Measurements from ENCODE around the gene RAD21L1.

RAD21L1 gene

GRCh38 chr20:1273366-1273765 lies 47.5 kb downstream of the RAD21L1 start:
- no peak for DNase-seq (ENCODE audit: low read depth)

DNA sequence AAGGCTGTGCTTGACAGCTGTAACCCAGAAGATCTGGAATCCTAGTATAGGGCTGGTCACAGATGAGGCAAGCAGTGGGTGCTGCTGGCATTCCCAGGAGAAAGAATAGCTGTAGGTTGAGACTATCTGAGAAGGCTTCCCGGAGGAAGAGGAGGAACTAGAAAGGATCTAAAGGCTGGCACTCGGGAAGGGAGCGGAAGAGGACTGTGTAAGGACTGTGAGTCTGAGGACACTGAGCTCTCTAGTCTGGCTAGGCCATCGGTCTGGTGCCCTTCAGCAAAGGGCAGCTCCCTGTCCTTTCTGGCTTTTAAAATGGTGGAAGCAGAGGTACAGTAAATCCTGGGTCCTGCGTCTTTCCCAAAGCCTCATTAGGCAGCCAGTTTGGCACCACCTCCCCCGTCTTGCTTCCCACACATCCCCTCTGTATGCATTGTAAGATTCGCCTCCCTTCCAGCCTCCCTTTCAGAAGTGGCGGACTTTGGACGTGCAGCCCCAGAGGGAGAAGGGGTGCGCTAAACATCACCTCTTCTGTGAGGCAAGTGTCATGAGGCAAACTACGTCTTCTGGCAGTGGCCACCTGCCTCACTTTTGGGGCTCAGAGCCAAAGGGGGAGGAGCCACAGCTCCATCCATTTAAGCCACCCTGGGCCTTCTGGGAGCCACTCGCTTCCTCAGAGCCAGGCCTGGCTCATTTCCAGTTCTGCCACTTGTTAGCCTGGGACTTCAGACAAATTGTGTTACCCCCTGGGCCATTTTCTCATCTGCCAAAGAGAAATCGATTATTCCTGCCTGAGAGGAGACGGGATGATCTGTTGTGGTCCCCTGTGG lies 48.9 kb downstream of the RAD21L1 start:
- DNase-seq (ENCODE audit: low read depth) = no peak

DNA sequence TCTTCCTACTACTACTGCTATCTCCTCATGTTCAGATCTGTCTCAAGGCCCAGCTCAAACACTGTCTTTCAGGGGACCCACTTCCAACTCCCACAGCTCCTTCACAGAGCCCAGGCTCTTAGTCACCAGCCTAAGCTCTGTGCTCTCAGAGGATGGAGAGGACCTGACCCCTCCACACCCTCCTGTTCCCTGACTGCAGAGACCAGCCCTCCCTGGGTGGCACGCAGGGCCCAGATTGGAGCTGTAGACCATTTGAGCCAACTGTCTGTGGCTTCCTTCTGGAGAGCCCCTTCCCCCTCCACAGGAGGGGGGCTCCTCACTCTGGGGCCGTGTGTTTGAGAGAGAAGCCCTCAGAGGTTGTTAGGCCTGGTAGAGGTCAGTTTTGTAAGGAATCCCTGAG lies 50.1 kb downstream of the RAD21L1 start:
- no peak for DNase-seq (ENCODE audit: low read depth)

DNA sequence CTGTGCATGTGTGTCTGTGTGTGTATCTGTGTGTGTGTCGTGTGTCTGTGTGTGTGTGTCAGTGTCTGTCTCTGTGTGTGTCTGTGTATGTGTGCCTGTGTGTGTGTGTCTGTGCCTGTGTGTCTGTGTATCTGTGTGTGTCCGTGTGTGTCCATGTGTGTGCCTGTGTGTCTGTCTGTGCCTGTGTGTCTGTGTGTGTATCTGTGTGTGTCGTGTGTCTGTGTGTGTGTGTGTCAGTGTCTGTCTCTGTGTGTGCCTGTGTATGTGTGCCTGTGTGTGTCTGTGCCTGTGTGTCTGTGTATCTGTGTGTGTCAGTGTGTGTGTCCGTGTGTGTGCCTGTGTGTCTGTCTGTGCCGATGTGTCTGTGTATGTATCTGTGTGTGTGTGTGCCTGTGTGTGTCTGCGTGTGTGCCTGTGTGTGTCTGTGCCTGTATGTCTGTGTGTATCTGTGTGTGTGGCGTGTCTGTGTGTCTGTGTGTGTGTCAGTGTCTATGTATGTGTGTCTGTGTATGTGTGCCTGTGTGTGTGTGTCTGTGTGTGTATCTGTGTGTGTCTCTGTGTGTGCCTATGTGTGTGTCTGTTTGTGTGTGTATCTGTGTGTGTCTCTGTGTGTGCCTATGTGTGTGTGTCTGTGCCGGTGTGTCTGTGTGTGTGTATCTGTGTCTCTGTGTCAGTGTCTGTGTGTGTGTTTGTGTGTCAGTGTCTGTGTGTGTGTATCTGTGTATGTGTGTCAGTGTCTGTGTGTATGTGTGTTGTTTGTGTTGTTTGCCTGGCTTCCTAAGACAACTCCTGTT lies 51.9 kb downstream of the RAD21L1 start:
- no peak for DNase-seq (ENCODE audit: low read depth)

- DNase-seq (ENCODE audit: low read depth) = no peak
Measured at GRCh38 chr20:1278993-1279392, 53.1 kb downstream of the RAD21L1 start.

GRCh38 chr20:1280195-1281102 lies 54.6 kb downstream of the RAD21L1 start:
- DNase-seq (ENCODE audit: low read depth) = no peak

DNA sequence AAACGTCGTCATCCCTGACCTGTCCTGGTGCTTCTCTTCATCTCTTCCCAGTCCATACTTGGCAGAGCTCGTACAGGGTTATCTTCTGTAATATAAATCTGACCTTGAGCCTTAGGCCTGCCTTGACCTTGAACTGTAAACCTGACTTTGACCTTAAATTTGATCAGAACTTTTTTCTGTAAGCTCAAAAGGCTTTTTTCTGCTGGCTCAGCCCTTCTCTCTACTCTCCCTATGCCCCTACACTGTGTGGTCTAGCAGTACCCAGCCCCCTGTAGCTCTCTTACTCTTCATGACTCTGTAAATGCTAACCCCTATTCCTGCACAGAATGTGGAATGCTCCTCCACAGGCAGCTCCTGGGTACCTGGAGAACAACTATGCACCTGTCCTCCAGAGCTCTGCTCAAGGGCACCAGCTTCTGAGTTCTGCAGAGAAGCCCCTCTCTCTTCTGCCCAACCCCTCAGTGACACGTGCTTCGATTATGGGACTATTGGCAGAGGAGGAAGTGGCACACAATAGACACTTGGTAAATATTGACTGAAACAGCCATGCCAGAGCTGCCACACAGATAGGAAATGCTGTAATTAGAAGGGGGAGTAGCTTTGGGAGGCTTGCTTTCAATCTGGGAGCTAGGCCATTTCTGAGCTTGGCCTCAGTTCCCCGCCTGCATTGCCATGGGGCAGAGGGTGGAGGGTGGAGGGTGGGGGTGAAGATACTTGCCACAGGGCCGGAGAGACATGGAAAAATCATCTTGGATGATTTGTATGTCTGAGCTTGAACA lies 55.6 kb downstream of the RAD21L1 start:
- no peak for DNase-seq (ENCODE audit: low read depth)

DNA sequence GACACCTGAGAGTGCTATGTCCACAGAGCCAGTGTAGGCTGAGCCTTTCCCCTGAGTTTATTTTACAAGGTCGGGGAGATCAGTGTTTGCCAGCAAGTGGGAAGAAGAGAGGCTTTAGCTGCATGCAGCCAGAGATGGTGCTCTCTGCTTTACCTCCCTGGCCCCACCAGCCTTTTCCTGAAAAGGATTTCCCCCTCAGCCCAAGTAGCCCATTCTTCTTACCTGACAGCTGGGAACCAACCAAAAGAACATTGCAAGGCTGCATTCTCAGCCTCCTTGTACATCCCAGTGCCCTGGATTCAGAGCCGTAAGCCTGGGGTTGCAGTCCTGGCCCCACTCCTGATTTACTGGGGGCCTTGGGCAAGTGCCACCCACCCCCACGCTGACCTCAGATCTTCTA lies 57.1 kb downstream of the RAD21L1 start:
- DNase-seq (ENCODE audit: low read depth) = no peak

DNA sequence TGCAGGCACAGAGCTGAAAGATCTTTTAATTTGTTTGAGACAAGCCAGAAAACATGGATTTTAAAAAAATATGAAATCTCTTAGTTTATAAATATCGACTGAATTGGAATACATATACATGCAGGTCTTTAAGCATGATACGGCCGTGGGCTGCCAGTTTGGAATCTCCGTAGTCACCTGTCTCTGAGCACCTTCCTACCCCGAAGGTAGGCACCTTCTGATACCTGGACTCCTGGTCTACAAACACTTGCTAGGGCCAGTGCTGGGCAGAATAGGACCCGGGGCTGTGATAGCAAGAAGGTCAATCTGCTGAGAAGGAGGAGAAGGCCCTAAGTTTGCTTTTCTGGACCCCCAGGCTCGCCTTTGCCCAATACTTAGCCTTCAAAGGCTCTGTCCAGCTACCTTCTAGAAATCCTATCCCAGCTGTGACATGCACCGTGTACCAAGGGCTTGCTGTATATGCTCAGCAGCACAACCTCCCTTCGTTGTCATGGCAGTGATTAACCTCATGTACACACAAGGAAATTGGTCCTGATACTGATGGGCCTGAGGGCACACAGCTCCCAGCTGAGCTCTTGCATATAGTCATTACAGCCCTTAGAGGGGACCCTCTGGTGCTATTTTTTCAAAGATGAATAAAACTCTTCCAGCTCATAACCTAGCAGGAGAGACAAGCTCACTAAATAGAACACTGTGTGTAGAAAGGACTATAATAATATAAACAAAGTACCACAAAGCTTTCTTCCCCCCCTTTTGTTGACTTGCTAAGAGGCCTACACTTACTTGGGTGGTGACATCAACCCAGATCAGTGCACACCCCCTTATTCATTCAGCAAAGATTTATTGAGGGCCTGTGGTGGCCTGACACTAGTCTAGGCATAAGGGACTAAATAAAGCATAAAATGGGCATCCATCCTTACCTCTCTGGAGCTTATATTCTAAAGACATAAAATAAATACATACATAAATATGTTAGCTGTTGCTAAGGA lies 58.0 kb downstream of the RAD21L1 start:
- DNase-seq (ENCODE audit: low read depth) = no peak

DNA sequence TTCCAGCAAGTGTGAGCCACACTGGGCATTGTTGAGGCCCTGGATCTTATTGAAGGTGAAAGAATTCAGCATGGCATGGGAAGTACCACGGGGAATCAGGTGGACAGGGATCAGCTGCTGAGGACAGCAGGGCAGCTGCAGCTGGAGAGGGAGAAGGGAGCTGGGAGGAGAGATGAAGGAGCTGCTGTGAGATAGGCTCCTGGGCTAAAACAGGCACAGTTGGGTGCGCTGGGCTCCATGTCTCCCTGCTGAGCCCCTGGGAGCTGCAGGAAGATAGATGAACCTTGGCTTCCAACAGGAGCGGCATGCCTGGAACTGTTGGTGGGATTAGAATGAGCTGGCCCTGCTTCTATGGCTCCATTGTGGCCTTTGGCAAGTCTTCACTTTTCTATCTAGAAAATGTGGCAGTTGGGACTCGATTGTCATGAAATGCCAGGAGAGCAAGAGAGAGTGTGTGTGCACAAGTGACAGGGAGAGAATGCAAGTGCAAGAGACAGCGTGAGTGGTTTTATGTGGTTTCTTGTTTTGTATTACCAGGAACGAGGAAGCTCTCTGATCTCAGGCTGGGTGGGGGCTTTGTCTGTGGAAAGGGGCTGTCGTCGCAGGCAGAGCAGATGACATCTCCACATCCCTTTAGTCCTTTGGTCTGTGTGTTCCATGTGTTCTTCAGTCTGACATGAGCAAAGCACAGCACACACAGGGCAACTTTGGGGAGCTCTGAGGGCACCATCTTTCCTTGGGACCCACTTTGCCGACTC lies 60.6 kb downstream of the RAD21L1 start:
- DNase-seq (ENCODE audit: low read depth) = no peak

DNA sequence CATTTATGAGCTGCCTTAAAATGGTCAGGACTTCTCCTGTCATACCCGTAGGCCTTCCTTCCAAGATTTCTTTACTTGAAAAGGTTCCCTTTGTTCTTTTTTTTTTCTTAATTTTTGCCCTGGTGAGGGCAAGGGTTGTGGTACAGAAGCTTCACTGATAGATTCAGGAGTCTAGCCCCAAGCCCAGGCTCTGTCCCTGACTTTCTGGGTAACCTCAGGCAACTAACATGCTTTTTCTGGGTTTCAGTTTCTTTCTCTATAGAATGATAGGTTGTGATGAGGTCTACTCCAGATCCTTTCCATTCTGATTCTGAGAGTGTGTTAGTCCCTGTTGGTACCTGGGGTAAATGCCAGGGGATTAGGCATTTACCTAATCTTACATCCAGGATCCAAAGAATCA lies 61.5 kb downstream of the RAD21L1 start:
- no peak for DNase-seq (ENCODE audit: low read depth)

DNA sequence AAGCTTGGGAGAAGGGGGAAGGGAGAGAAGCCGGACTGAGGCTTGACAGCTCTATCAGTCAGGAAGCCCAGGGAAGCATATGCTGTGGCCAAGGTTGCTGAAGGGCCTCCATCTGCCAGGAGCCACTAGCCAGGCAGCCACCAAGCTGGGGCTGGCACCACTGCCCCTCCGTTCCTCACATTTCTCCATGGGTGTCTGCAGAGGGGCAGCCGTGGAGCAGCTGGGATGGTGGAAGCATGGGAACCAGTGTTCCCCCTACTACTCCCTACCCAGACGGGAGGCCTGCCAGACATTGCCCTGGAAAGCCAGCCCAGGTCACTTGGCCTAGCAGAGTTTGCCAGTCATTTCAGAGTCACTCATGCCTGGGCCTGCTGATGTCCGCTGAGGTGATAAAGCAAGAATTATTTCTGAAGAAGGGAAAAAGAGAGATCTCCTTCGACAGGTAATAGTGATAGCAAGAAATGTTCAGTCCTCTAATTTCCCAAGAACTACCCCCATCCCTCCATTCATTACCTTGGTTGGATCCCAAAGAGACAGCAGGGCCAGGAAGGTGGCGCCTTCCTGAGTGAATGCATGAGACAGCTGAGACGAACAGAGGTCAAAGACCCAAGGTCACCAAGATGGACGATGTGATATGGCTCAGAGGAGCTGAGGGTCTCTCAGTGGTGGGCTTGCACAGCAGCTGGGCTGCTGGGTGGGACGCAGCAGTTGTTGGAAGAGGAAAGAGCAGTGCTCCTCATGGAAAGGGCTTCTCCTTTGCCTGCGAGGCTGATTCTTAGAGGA lies 62.1 kb downstream of the RAD21L1 start:
- DNase-seq (ENCODE audit: low read depth) = no peak

DNA sequence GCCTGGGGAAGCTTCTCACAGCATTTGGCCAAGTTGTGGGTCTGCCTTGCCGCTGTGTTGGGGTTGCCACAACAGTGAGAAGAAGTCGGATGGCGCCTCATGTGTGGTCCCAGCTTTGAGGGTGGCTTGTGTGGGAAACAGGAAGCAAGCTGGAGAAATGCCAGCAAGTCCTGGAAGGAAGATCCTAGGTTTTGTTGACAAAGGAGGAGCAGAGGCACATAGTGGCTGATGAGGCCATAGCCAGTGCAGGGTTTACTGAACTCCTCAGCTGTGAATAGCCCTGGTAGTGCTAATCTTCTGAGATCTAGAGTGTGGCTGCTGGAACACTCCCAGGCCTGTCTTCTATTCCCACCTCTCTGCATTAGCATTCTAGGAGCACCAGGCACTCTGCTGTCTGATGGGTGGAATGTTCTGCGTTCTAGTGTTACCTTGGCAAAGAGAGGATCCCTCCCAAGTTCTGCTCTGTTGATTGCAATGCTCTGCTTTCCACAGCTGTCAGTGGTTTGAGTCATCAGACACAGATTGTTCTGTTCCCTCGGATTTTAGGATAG lies 65.4 kb downstream of the RAD21L1 start:
- no peak for DNase-seq (ENCODE audit: low read depth)

DNA sequence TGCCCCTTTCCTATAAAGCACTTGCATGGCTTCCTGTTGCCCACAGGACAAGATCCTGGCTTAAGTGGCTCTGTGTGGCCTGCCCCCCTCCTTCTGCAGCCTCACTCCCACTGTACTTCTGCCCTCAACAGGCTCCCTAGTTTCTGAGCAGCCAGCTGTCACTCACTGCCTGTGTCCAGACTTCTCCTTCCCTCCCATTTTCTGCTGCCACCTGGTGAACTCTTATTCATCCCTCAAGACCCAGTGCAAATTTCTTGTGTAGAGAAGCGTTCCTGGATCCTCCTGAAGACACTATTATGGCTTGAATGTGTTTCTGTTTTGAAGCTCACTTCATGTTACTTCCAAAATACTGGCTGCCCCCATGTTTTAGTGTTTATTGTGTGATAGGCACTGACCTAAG lies 66.8 kb downstream of the RAD21L1 start:
- DNase-seq (ENCODE audit: low read depth) = no peak

DNA sequence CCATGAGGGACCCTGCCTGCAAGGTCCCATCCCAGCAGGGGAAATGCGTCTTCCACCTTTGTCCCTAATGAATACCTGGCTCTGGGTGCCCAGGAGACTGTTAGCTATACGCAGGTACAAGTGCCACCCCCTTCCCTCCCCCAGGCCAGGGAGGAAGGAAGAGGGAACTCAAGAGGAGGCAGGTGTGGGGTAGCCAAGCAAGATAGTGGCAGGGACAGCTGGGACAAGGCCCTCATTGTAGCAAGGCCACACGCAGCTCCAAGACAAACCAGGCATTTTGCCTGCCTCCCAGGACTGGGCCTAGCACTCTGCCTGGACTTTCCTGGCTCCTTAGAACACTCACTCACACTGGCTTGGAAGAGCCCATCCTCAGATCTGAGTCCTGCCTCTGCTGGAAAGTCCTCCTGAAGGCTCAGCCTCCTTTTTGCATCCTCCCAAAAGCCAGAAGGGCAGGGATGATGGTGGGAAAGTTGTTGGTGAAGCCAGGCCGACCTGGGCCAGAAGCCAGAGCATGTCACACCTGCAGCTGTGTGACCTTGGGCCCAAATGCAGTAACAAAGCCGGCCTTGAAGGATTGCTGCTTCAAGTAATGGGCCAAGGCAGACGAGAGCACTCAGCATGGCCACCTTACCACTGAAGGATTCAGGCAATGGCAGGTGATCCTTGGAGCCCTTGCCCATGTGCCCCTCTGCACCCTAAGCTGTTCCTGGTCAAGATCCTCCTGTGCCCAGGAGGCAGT lies 68.0 kb downstream of the RAD21L1 start:
- no peak for DNase-seq (ENCODE audit: low read depth)

GRCh38 chr20:1294497-1294896 lies 68.7 kb downstream of the RAD21L1 start:
- DNase-seq (ENCODE audit: low read depth) = no peak

DNA sequence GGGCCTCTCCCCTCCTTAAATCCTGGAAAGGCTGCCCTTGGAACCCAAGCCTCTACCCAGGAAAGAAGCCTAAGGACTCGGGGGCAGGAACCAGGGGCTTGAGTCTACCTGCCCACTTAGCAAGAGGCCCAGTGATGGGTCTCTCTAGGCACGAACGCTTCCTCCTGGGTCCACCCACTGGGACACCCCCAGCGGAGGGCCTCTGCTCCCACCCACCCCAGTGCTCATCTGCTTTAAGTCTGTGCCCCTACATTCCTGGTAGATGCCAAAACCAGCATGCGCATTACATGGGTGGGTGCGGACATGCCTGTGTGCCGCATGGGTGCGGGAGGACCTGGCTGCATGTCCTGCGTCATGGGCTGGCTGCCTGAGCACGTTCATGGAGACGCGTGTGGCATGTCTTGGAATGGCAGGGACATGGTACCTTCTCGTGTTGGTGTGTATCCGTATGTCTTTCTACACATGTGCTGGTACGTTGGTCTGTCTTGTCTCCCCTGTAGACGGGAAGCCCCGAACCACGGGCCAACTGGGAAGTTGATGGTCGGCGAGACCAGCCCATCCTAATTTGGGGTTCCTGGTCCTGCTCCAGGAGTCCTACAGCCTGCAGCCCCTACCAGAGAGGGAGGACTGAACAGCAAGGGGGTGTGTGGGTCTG lies 69.6 kb downstream of the RAD21L1 start:
- no peak for DNase-seq (ENCODE audit: low read depth)

Measured in activated T-cell treated with anti-CD3 and anti-CD28 coated beads for 1 hour (primary cell).